ENCODE results near the gene SAC3D1.

SAC3D1 gene

DNA sequence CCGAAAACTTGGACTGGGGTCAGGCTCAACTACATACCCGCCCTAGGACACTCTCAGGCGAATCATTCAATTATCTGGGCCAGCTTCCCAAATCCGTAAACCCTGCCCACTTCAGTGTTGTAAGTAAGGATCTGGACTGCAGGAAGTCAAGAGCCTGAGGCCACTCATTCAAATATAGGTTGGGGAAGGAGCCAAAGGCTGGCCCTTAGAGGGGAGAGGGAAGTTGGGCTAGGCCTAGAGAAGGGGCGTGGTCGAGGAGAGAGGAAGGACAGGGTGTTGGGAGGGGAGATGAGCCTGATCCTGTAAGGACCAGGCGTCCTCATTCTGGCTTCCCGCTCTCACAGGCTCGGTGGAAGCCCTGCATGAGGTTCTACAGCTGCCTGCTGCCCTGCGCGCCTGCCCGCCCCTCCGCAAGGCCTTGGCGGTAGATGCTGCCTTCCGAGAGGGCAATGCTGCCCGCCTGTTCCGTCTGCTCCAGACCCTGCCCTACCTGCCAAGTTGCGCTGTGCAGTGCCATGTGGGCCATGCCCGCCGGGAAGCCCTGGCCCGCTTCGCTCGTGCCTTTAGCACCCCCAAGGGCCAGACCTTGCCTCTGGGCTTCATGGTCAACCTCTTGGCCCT lies 3.0 kb downstream of the SAC3D1 start:
- no peaks in the 10 kb centered on the region for H3K9me3 ChIP-seq (ENCODE audit: insufficient read depth, low read length)
- no peak overlapping the region for H2AFZ ChIP-seq (ENCODE audit: low read depth, low read length, severe bottlenecking)
- H3F3A ChIP-seq (ENCODE audit: insufficient read depth) = no peaks in the 10 kb centered on the region; the same call in 1 of the 2 replicates
- no peak overlapping the region for H3K4me2 ChIP-seq (ENCODE audit: low read depth, low read length, poor library complexity, severe bottlenecking)
- H3K27ac ChIP-seq (ENCODE audit: low read depth, low read length) = no peak overlapping the region
- H3K36me3 ChIP-seq (ENCODE audit: low read length) = no peaks in the 10 kb centered on the region
- no peaks in the 10 kb centered on the region for H3K9me2 ChIP-seq (replicated peaks; ENCODE audit: insufficient read depth, low read length)
- no peak overlapping the region for H3K4me3 ChIP-seq (ENCODE audit: insufficient read depth, low read length, poor library complexity, severe bottlenecking)
- TF ChIP-seq, protein P1, sequence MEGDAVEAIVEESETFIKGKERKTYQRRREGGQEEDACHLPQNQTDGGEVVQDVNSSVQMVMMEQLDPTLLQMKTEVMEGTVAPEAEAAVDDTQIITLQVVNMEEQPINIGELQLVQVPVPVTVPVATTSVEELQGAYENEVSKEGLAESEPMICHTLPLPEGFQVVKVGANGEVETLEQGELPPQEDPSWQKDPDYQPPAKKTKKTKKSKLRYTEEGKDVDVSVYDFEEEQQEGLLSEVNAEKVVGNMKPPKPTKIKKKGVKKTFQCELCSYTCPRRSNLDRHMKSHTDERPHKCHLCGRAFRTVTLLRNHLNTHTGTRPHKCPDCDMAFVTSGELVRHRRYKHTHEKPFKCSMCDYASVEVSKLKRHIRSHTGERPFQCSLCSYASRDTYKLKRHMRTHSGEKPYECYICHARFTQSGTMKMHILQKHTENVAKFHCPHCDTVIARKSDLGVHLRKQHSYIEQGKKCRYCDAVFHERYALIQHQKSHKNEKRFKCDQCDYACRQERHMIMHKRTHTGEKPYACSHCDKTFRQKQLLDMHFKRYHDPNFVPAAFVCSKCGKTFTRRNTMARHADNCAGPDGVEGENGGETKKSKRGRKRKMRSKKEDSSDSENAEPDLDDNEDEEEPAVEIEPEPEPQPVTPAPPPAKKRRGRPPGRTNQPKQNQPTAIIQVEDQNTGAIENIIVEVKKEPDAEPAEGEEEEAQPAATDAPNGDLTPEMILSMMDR (IDR thresholded peaks at IDR 0.05; ENCODE audit: insufficient read depth, low read length, poor library complexity, severe bottlenecking) = no peak
- no peak for TF ChIP-seq EZH2phosphoT487 (conservative IDR thresholded peaks at IDR 0.05; ENCODE audit: low read length)
- no peak overlapping the region for H3K9ac ChIP-seq (ENCODE audit: low read length)
- H3K79me2 ChIP-seq (ENCODE audit: insufficient read depth, low read length) = peaks cover 14% of the 10 kb centered on the region; the same call in 1 of the 2 replicates
- no peaks in the 10 kb centered on the region for H4K20me1 ChIP-seq (ENCODE audit: low read depth, low read length)
- no peaks in the 10 kb centered on the region for H3K27me3 ChIP-seq (ENCODE audit: low read length)

DNA sequence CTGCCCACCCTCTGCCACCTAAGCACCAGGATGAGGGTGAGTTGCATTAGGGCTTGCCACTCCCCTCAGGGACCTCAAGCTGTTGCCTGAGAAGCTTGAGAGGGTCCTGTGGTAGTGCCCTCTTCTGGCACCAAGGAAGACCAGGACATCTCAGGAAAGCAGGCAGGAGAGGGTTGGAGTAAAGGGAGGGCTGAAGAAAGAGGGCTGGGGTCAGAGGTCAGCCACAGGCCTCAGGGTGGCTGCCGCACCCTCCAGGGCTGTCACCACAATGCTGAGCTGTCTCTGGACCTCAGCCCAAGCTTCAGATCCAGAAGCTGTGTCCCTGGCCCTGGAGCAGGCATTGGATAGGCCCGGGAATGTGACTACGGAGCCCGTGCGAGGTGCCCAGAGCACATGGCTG lies 4.1 kb downstream of the SAC3D1 start:
- Histone ChIP-seq H3K4me3 (ENCODE audit: insufficient read depth, low read length, poor library complexity, severe bottlenecking) (no peak overlapping the region), H3K4me2 (ENCODE audit: low read depth, low read length, poor library complexity, severe bottlenecking) (no peak overlapping the region), H3F3A (ENCODE audit: insufficient read depth) (no peaks in the 10 kb centered on the region; the same call in 1 of the 2 replicates), H2AFZ (ENCODE audit: low read depth, low read length, severe bottlenecking) (no peak overlapping the region), H3K27me3 (ENCODE audit: low read length) (no peaks in the 10 kb centered on the region), H3K79me2 (ENCODE audit: insufficient read depth, low read length) (peaks cover 14% of the 10 kb centered on the region; the same call in 1 of the 2 replicates), H3K9me2 (replicated peaks; ENCODE audit: insufficient read depth, low read length) (no peaks in the 10 kb centered on the region), H4K20me1 (ENCODE audit: low read depth, low read length) (no peaks in the 10 kb centered on the region), H3K36me3 (ENCODE audit: low read length) (no peaks in the 10 kb centered on the region), H3K9ac (ENCODE audit: low read length) (no peak overlapping the region), H3K27ac (ENCODE audit: low read depth, low read length) (no peak overlapping the region), H3K9me3 (ENCODE audit: insufficient read depth, low read length) (no peaks in the 10 kb centered on the region)
- no peak for TF ChIP-seq EZH2phosphoT487 (conservative IDR thresholded peaks at IDR 0.05; ENCODE audit: low read length)
- TF ChIP-seq, protein P1 (IDR thresholded peaks at IDR 0.05; ENCODE audit: insufficient read depth, low read length, poor library complexity, severe bottlenecking) = no peak

DNA sequence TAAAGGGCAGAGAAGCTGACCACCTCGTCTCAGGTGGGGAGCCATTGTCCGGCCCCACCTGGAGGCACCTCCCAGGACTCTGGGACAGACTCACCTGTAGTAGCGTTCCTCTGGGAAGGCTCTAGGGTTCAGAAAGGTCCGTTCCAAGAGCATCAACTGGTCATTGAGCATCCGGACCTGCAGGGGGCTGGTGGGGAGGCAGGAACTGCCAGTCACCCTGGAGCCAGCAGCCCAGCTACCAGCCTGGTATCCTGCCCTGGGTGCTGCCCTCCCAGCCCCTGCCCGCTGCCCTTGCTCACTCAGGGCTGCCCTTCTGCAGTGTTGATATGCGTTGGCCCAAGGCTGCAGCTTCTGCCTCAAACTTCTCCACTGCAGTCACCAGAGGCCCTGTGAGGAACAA lies 4.7 kb downstream of the SAC3D1 start:
- Histone ChIP-seq H3K36me3 (ENCODE audit: low read length) (no peaks in the 10 kb centered on the region), H3F3A (ENCODE audit: insufficient read depth) (no peaks in the 10 kb centered on the region), H3K4me3 (ENCODE audit: insufficient read depth, low read length, poor library complexity, severe bottlenecking) (no peak overlapping the region), H3K9ac (ENCODE audit: low read length) (no peak overlapping the region), H3K9me2 (replicated peaks; ENCODE audit: insufficient read depth, low read length) (no peaks in the 10 kb centered on the region), H4K20me1 (ENCODE audit: low read depth, low read length) (no peaks in the 10 kb centered on the region), H3K27ac (ENCODE audit: low read depth, low read length) (no peak overlapping the region), H3K9me3 (ENCODE audit: insufficient read depth, low read length) (no peaks in the 10 kb centered on the region), H3K27me3 (ENCODE audit: low read length) (no peaks in the 10 kb centered on the region), H3K79me2 (ENCODE audit: insufficient read depth, low read length) (peaks cover 14% of the 10 kb centered on the region; the same call in 1 of the 2 replicates), H2AFZ (ENCODE audit: low read depth, low read length, severe bottlenecking) (no peak overlapping the region), H3K4me2 (ENCODE audit: low read depth, low read length, poor library complexity, severe bottlenecking) (no peak overlapping the region)
- no peak for TF ChIP-seq EZH2phosphoT487 (conservative IDR thresholded peaks at IDR 0.05; ENCODE audit: low read length)
- TF ChIP-seq, protein P1 (IDR thresholded peaks at IDR 0.05; ENCODE audit: insufficient read depth, low read length, poor library complexity, severe bottlenecking) = no peak
